Fibroblast of villous mesenchyme (primary cell): ENCODE results near the gene FRMD6. TPM values are rescaled to one million over a fixed set of nuclear protein-coding genes. Genes with fewer than 3 reads are reported as not detected.

Source experiments
- DNase-seq: peaks from one replicate; pipeline ENCODE4 v3.0.0-alpha.2; 2010; ENCODE audit warnings: low read depth
- H3K4me3 ChIP-seq: 2 replicates; pipeline ENCODE4 v1.5.1; 2011; ENCODE audit warnings: low read depth, mild to moderate bottlenecking, low read length
- CTCF ChIP-seq: IDR thresholded peaks from 2 replicates; pipeline ENCODE4 v1.5.1; 2012; ENCODE audit warnings: low read depth, mild to moderate bottlenecking, low read length; ENCODE audit not compliant: insufficient read depth
- total RNA-seq: library from RNA; depleted of rRNA; stranded (reverse); fragments of >200 nt; gene quantifications from 2 replicates; pipeline ENCODE4 v1.2.3, GENCODE V29; 2012

FRMD6 gene
- 475 and 524 TPM in 2 replicates for total RNA-seq

GRCh38 chr14:51651388-51652167, at the start of gene FRMD6:
TSS of gene FRMD6 (plus strand) at chr14:51651910. CDS start at chr14:51689837, 37,927 bp downstream.
- DNase-seq: peak; percentile 93
- TF ChIP-seq CTCF: peak; percentile 77
- peak within 1 kb of the TSS; percentile 99 for H3K4me3 ChIP-seq

GRCh38 chr14:51602310-51602709, 49.4 kb upstream of the FRMD6 start:
- TF ChIP-seq CTCF: no peak
- H3K4me3 ChIP-seq: no peak overlapping the region
- DNase-seq: no peak

- no peak for TF ChIP-seq CTCF
- DNase-seq: peak; percentile 45
- H3K4me3 ChIP-seq: no peak overlapping the region
These were observed 48.2 kb upstream of the FRMD6 start for GRCh38 chr14:51603495-51603894.

GRCh38 chr14:51604073-51604472, 47.6 kb upstream of the FRMD6 start:
- peak; percentile 96 for DNase-seq
- TF ChIP-seq CTCF: no peak
- H3K4me3 ChIP-seq: no peak overlapping the region

GRCh38 chr14:51605575-51605974, 46.1 kb upstream of the FRMD6 start:
- no peak for TF ChIP-seq CTCF
- DNase-seq: no peak

GRCh38 chr14:51607711-51608110, 44.0 kb upstream of the FRMD6 start:
- TF ChIP-seq CTCF: no peak
- no peak overlapping the region for H3K4me3 ChIP-seq
- DNase-seq: peak; percentile 95

More at GRCh38 chr14:51605575-51605974, 46.1 kb upstream of the FRMD6 start:
- H3K4me3 ChIP-seq: no peak overlapping the region
